ENCODE measurements around the gene PLPP6. TPM values are rescaled to one million over a fixed set of nuclear protein-coding genes. Genes with fewer than 3 reads are reported as not detected.

Gene PLPP6
- total RNA-seq, 1 experiment from 2014 or later, result 1.8 TPM

DNA sequence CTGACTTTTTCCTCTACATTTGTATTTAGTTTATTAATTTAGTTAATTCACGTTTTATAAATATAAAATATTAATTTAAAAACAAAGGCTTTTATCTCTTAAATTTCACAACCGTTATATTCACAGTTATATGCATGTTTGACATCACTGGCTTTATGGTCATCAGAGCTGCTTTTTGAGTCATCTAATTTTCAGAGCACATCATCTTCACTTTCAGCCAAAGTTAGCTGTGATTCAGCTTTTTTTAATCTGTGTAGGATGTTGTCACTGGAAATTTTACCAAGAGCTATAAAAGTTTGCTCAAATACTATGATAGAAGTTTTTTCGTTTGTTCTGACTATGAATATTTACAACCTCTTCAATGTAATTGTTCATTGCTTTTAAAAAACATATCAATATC lies 29.7 kb downstream of the PLPP6 start:
- no peaks in the 10 kb centered on the region for H3K4me1 ChIP-seq (ENCODE audit: control insufficient read depth, insufficient read depth, low read length)
- no peak for ATAC-seq
- no peaks in the 10 kb centered on the region for H3K36me3 ChIP-seq (ENCODE audit: control insufficient read depth, insufficient read depth, low read length)
- TF ChIP-seq POLR2AphosphoS5 (IDR thresholded peaks at IDR 0.05; ENCODE audit: low read depth, low read length), result no peak
- TF ChIP-seq, protein P1, sequence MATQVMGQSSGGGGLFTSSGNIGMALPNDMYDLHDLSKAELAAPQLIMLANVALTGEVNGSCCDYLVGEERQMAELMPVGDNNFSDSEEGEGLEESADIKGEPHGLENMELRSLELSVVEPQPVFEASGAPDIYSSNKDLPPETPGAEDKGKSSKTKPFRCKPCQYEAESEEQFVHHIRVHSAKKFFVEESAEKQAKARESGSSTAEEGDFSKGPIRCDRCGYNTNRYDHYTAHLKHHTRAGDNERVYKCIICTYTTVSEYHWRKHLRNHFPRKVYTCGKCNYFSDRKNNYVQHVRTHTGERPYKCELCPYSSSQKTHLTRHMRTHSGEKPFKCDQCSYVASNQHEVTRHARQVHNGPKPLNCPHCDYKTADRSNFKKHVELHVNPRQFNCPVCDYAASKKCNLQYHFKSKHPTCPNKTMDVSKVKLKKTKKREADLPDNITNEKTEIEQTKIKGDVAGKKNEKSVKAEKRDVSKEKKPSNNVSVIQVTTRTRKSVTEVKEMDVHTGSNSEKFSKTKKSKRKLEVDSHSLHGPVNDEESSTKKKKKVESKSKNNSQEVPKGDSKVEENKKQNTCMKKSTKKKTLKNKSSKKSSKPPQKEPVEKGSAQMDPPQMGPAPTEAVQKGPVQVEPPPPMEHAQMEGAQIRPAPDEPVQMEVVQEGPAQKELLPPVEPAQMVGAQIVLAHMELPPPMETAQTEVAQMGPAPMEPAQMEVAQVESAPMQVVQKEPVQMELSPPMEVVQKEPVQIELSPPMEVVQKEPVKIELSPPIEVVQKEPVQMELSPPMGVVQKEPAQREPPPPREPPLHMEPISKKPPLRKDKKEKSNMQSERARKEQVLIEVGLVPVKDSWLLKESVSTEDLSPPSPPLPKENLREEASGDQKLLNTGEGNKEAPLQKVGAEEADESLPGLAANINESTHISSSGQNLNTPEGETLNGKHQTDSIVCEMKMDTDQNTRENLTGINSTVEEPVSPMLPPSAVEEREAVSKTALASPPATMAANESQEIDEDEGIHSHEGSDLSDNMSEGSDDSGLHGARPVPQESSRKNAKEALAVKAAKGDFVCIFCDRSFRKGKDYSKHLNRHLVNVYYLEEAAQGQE (IDR thresholded peaks at IDR 0.05; ENCODE audit: insufficient read depth in 1 of 2, low read depth in 2 of 2, low read length in 1 of 2), result no peak
- TF ChIP-seq TCF7L2 (IDR thresholded peaks at IDR 0.05; ENCODE audit: low read depth, low read length), result no peak
- TF ChIP-seq, protein P2, sequence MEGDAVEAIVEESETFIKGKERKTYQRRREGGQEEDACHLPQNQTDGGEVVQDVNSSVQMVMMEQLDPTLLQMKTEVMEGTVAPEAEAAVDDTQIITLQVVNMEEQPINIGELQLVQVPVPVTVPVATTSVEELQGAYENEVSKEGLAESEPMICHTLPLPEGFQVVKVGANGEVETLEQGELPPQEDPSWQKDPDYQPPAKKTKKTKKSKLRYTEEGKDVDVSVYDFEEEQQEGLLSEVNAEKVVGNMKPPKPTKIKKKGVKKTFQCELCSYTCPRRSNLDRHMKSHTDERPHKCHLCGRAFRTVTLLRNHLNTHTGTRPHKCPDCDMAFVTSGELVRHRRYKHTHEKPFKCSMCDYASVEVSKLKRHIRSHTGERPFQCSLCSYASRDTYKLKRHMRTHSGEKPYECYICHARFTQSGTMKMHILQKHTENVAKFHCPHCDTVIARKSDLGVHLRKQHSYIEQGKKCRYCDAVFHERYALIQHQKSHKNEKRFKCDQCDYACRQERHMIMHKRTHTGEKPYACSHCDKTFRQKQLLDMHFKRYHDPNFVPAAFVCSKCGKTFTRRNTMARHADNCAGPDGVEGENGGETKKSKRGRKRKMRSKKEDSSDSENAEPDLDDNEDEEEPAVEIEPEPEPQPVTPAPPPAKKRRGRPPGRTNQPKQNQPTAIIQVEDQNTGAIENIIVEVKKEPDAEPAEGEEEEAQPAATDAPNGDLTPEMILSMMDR (IDR thresholded peaks at IDR 0.05), result no peak
- TF ChIP-seq SIN3A (IDR thresholded peaks at IDR 0.05; ENCODE audit: borderline replicate concordance, insufficient read depth, low read depth, low read length), result no peak
- BruUV-seq (replicated peaks), result no TSS peak
- no peaks in the 10 kb centered on the region for H3K27me3 ChIP-seq (ENCODE audit: control insufficient read depth, insufficient read depth, low read length)
- H3K9me3 ChIP-seq (ENCODE audit: control insufficient read depth, insufficient read depth, low read depth, low read length), result no peaks in the 10 kb centered on the region
- no peak overlapping the region for H3K27ac ChIP-seq (ENCODE audit: low read length)
- intact Hi-C loops (cut with micrococcal nuclease; ENCODE audit: unreplicated experiment) (no loop called here), in situ Hi-C loops (cut with HindIII; ENCODE audit: low pct_unique_long_range_greater_than_20kb, low sequenced_read_pairs) (no loop called here)
- ChIA-PET POLR2A (no interaction called here), CTCF (no interaction called here)
- H3K4me3 ChIP-seq (ENCODE audit: low read depth in 2 of 2, low read length in 2 of 2), result no peak overlapping the region
- DNase-seq (ENCODE audit: low read depth, low spot score), result no peak

DNA sequence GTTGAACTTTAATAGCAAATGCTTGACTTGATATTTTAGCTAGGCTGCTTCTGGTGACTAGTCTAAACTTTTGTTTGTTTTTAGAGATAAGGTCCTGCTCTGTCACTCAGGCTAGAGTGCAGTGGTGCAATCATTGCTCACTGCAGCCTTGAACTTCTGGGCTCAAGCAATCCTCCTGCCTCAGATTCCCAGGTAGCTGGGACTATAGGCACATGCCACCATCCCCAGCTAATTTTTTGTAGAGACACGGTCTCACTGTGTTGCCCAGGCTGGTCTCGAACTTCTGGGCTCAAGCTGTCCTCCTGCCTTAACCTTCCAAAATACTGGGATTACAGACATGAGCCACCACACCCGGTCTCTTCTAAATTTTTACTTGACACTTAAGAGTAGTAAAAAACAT lies 38.0 kb downstream of the PLPP6 start:
- no TSS peak for BruUV-seq (replicated peaks)
- no peak for TF ChIP-seq TCF7L2 (IDR thresholded peaks at IDR 0.05; ENCODE audit: low read depth, low read length)
- TF ChIP-seq, protein P1 (IDR thresholded peaks at IDR 0.05; ENCODE audit: insufficient read depth in 1 of 2, low read depth in 2 of 2, low read length in 1 of 2), result no peak
- TF ChIP-seq, protein P2 (IDR thresholded peaks at IDR 0.05), result no peak
- no peak for TF ChIP-seq POLR2AphosphoS5 (IDR thresholded peaks at IDR 0.05; ENCODE audit: low read depth, low read length)
- no peak for TF ChIP-seq SIN3A (IDR thresholded peaks at IDR 0.05; ENCODE audit: borderline replicate concordance, insufficient read depth, low read depth, low read length)
- H3K27ac ChIP-seq (ENCODE audit: low read length), result no peak overlapping the region
- no peak overlapping the region for H3K4me3 ChIP-seq (ENCODE audit: low read depth in 2 of 2, low read length in 2 of 2)
- no peaks in the 10 kb centered on the region for H3K27me3 ChIP-seq (ENCODE audit: control insufficient read depth, insufficient read depth, low read length)
- ChIA-PET CTCF (no interaction called here), POLR2A (no interaction called here)
- in situ Hi-C loops (cut with HindIII; ENCODE audit: low pct_unique_long_range_greater_than_20kb, low sequenced_read_pairs), result no loop called here
- no peak for DNase-seq (ENCODE audit: low read depth, low spot score)
- H3K4me1 ChIP-seq (ENCODE audit: control insufficient read depth, insufficient read depth, low read length), result no peaks in the 10 kb centered on the region
- ATAC-seq, result no peak
- intact Hi-C loops (cut with micrococcal nuclease; ENCODE audit: unreplicated experiment), result no loop called here
- no peaks in the 10 kb centered on the region; the same call in 1 of the 2 replicates for H3K36me3 ChIP-seq (ENCODE audit: control insufficient read depth, insufficient read depth, low read length)
- H3K9me3 ChIP-seq (ENCODE audit: control insufficient read depth, insufficient read depth, low read depth, low read length), result no peaks in the 10 kb centered on the region
